ENCODE measurements around the gene NRCAM.
"Not testable (repeated sequence)": the region's sequence is repeated elsewhere in the genome, so short reads cannot be mapped to it uniquely, and the experiment has no call there.

NRCAM gene

DNA sequence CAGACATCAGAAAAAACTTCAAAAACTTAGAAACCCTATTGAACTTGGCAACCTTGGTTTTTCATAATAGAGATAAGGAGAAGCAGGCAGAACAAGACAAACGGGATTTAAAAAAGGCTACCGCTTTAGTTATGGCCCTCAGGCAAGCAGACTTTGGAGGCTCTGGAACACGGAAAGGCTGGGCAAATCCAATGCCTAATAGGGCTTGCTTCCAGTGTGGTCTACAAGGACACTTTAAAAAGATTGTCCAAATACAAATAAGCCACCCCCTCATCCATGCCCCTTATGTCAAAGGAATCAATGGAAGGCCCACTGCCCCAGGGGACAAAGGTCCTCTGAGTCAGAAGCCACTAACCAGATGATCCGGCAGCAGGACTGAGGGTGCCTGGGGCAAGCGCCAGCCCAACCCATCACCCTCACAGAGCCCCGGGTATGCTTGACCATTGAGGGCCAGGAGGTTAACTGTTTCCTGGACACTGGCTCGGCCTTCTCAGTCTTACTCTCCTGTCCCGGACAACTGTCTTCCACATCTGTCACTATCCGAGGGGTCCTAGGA, 115.3 kb downstream of the NRCAM start:
- peak; percentile 53 for DNase-seq (ENCODE audit: low spot score)

GRCh38 chr7:108340406-108340805, 115.8 kb downstream of the NRCAM start:
- DNase-seq (ENCODE audit: low spot score), result not testable (repeated sequence)

GRCh38 chr7:108335269-108335918, 120.8 kb downstream of the NRCAM start:
- no peak for DNase-seq (ENCODE audit: low spot score)

DNA sequence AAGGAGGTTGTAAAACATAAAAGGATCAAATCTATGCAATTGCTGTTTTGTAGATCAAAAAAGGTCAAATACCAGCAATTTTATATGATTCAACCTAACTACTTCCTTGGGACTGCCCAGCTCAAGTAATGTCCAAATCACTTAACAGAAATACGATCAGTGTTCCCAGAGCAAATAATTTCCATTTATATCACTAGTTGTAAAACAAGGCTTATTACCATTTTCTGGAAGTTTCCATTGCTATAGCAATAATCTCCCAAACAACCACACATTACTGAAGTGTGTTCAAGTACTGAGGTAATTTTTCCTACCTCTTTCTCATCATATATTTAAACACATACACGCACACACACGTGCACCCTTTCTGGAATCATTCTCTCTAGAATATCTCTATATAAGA, 123.3 kb downstream of the NRCAM start:
- DNase-seq (ENCODE audit: low spot score), result no peak

DNA sequence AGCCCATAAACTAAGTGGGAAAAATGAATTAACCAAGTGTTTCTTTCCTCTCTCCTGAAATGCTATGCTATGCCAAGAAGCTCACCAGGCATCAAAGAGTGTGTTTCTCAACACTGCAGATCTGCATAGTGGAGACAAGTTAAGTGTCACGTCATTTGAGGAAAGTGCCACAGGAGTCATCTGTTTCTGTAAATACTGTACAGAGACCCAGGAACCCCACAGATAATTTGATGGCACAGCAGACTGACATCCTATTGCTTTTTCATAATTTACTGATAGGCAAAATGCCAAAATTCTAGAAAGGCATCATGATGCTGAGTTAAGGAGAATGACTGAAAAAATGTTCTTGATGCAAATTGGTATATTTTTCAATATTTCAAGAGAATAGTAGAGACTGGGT, 124.3 kb downstream of the NRCAM start:
- DNase-seq (ENCODE audit: low spot score), result no peak

DNA sequence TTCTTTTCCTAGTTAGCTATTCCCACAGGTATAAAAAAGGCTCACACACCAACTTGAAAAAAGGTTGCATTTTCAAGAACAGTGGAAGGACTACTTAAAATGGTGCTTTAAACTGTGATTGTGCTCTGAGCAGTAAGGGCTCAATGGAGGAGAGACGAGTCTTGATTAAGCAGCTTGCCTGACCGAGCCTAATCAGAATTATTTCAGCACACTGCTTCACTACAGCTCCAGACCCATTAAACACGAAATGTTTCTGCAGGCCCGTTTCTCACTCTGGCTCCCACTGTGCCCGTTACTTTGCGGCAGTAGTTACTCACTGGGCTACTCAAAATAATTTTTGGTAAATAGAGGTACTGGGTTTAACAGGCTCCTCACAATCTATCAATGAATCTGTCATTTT, 126.0 kb downstream of the NRCAM start:
- DNase-seq (ENCODE audit: low spot score), result no peak

GRCh38 chr7:108329514-108329913, 126.7 kb downstream of the NRCAM start:
- no peak for DNase-seq (ENCODE audit: low spot score)

- DNase-seq (ENCODE audit: low spot score), result peak; percentile 68
Observed at GRCh38 chr7:108328174-108328651, 128.0 kb downstream of the NRCAM start.

- DNase-seq (ENCODE audit: low spot score), result no peak
Observed at GRCh38 chr7:108327353-108327752, 128.9 kb downstream of the NRCAM start.

DNA sequence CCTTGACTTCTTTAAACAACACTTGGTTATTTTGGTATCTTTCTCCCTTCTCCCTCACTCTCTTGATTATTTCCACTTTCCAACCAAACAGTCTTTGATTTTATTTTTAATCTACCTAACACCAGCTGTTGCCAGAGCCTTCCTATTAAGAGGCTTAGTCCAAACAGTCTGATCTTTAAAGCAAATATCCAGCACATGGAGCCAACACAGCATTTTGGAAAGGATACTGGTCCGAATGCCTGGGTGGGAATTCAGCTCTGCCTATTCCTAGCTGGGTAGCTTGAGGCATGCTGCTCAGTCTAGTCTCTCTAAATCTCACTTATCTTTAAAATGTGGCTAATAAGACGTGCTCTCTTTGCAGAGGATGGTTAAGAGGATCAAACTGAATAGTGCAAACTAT, 129.3 kb downstream of the NRCAM start:
- no peak for DNase-seq (ENCODE audit: low spot score)

DNA sequence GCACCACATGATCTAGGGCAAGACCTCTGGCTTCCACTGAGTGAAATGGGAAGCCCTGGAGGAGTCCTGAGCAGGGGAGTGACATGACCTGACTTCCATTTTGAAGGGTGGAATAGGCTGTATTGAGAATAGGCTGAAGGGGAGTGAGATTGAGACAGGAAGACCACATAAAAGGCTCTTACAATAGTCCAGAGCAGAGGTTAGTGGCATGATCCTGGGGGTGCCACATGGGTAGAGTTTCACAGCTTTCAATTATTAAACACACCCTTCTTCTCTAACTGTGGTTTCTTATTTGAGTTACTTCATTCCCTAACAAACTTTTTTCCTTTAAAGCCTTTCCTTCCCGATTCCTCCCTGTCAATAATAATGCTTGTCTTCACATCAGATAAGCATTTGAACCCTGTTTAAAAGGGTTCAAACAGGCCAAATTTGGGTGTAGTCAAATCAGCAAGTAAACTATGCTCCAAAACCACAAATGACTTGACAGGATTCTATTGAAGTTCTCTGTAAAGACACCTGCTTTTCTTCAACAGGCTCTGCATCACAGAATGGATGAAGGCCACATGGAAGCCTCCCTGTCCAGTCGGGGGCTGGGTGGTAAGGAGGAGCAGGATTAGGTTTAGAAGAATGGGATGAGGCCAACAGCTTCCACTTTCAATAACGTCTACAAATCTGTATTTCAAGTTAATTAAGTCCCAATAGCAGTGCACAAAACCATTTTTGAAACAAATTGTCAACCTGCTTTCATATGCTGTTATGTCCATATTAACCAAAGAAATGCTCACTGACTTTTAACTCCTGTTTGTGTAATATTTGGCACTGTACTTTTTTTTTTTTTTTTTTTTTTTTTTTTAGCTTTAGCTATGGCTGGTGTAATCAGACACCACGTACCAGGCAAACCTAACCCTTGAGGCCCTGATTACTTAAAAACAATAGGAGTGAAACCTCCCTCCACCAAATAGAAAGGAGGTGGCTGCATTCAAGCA, 131.9 kb downstream of the NRCAM start:
- no peak for DNase-seq (ENCODE audit: low spot score)

- DNase-seq (ENCODE audit: low spot score), result no peak
Observed at GRCh38 chr7:108322925-108323832, 133.1 kb downstream of the NRCAM start.

DNA sequence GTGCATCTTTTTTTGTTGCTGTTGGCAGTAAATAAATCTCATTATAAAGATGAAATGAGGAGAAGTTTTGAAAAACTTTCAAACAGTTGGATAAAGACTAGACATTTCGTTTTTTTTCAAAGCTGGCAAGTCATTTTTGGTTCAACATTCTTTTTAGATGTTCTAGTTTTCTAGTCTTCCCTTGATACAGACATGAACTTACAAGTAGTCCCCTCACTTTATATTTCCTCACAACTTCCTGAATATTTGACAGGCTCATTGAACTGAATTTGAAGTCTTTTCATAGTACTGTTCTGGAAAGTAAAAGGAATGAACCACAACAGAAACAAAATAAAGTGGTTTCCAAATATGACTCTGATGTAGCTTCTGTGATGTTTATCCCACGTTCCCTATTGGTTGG, 134.2 kb downstream of the NRCAM start:
- DNase-seq (ENCODE audit: low spot score), result no peak

GRCh38 chr7:108321359-108321758, 134.9 kb downstream of the NRCAM start:
- DNase-seq (ENCODE audit: low spot score), result no peak

GRCh38 chr7:108316708-108317107, 139.5 kb downstream of the NRCAM start:
- DNase-seq (ENCODE audit: low spot score), result no peak

GRCh38 chr7:108314551-108314950, 141.7 kb downstream of the NRCAM start:
- DNase-seq (ENCODE audit: low spot score), result no peak

GRCh38 chr7:108314049-108314448, 142.2 kb downstream of the NRCAM start:
- DNase-seq (ENCODE audit: low spot score), result no peak

- no peak for DNase-seq (ENCODE audit: low spot score)
Observed at GRCh38 chr7:108313086-108313485, 143.2 kb downstream of the NRCAM start.

DNA sequence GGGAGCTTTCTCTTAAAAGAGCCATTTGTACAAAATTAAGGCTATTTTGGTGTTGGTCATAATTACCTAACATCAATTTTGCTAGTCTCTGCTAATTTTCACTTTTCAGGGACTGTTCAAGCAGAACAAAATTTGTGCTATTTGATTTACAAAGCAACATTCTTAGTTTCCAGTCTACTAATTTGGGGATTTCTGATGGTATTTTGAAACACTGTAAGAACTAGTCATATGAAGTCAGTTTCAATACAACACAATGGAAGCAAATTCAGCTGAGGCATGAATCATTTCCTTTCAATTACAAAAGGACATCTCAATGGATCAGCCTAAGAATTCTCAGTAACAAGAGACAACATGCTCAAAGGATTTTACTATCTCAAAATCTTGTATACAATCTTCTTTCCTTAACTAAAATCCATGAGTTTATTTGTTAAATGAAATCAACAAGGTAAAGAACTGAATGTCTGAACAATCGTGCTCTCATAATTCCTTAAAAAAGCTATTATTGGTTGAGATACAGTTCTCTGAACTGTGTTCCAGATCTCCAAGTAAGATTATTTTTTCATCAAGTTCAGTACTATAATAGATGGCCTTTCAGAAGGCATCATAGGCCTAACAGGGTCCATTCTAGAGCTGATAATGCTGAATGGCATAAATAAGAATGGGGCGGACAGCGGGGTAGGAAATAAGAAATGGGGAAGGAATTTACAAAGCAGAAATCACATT, 144.6 kb downstream of the NRCAM start:
- no peak for DNase-seq (ENCODE audit: low spot score)

- DNase-seq (ENCODE audit: low spot score), result no peak
Observed at GRCh38 chr7:108310351-108310750, 145.9 kb downstream of the NRCAM start.

GRCh38 chr7:108308903-108309302, 147.3 kb downstream of the NRCAM start:
- no peak for DNase-seq (ENCODE audit: low spot score)
